IMR-90 (cell line): ENCODE data around the gene VHLL. TPM values are rescaled to one million over a fixed set of nuclear protein-coding genes. Genes with fewer than 3 reads are reported as not detected.

ENCODE experiments used
- ATAC-seq: fragments of 200-7000 bp; cut with Tn5 transposase; 2 replicates; pipeline ENCODE4 v1.9.1; 2020; ENCODE audit warnings: low read depth, mild to moderate bottlenecking, moderate library complexity
- BruUV-seq: library from RNA; stranded (reverse); fragments of 400-500 nt; replicated peaks from 2 replicates; lab custom pipeline; 2021; lab: Mats Ljungman, UMichigan
- CTCF ChIA-PET: fragments of 300-600 bp; formaldehyde crosslinking; extraction: SDS; loops from one replicate; lab custom pipeline; 2021; ENCODE audit warnings: antibody characterized with exemption; lab: Yijun Ruan, JAX
- POLR2A ChIA-PET: fragments of 300-600 bp; sonication (Branson Sonifier 250); formaldehyde crosslinking; loops from one replicate; lab custom pipeline; 2022; ENCODE audit warnings: antibody characterized with exemption; ENCODE audit not compliant: unreplicated experiment; lab: Charles Lee
- DNase-seq: peaks from one replicate; pipeline ENCODE4 v3.0.0; 2013
- H2AFZ ChIP-seq: replicated peaks from 2 replicates; pipeline ENCODE3; 2013; ENCODE audit warnings: low read length, mild to moderate bottlenecking; ENCODE audit not compliant: poor library complexity
- H2AK5ac ChIP-seq: 2 replicates; pipeline ENCODE4 v1.6.1; 2013; ENCODE audit warnings: low read depth, low read length, inconsistent platforms
- H2AK9ac ChIP-seq: replicated peaks from 2 replicates; pipeline ENCODE3; 2013; ENCODE audit warnings: mild to moderate bottlenecking, low read depth, low read length, moderate library complexity; ENCODE audit not compliant: poor library complexity
- H2BK120ac ChIP-seq: 2 replicates; pipeline ENCODE4 v1.6.1; 2013; ENCODE audit warnings: low read depth, low read length, inconsistent platforms
- H2BK15ac ChIP-seq: 3 replicates; pipeline ENCODE4 v1.6.1; 2013; ENCODE audit warnings: low read depth, low read length, inconsistent platforms
- H2BK20ac ChIP-seq: 2 replicates; pipeline ENCODE4 v1.6.1; 2013; ENCODE audit warnings: low read depth, mild to moderate bottlenecking, inconsistent platforms, low read length, moderate library complexity
- H2BK5ac ChIP-seq: 2 replicates; pipeline ENCODE4 v1.6.1; 2013; ENCODE audit warnings: mild to moderate bottlenecking, low read depth, low read length, inconsistent platforms; ENCODE audit not compliant: poor library complexity, severe bottlenecking
- H3K14ac ChIP-seq: replicated peaks from 2 replicates; pipeline ENCODE4 v1.6.1; 2013; ENCODE audit warnings: low read depth, low read length, inconsistent platforms
- H3K18ac ChIP-seq: 2 replicates; pipeline ENCODE4 v1.6.1; 2013; ENCODE audit warnings: low read depth, low read length, control low read depth
- H3K23ac ChIP-seq: 2 replicates; pipeline ENCODE4 v1.6.1; 2013; ENCODE audit warnings: low read depth, low read length, inconsistent platforms
- H3K27ac ChIP-seq: 2 replicates; pipeline ENCODE4 v1.5.1; 2013; ENCODE audit warnings: mild to moderate bottlenecking, control low read depth, low read length; ENCODE audit not compliant: insufficient read depth
- H3K27me3 ChIP-seq: 2 replicates; pipeline ENCODE4 v1.6.1; 2013; ENCODE audit warnings: low read length; ENCODE audit not compliant: control insufficient read depth, insufficient read depth
- H3K36me3 ChIP-seq: 2 replicates; pipeline ENCODE4 v1.6.1; 2013; ENCODE audit warnings: low read length, mixed read lengths; ENCODE audit not compliant: control insufficient read depth, insufficient read depth
- H3K4ac ChIP-seq: 2 replicates; pipeline ENCODE4 v1.6.1; 2013; ENCODE audit warnings: low read depth, low read length, inconsistent platforms
- H3K4me1 ChIP-seq: 2 replicates; pipeline ENCODE4 v1.6.1; 2013; ENCODE audit warnings: low read length, mixed read lengths; ENCODE audit not compliant: control insufficient read depth, insufficient read depth
- H3K4me2 ChIP-seq: 2 replicates; pipeline ENCODE4 v1.6.1; 2013; ENCODE audit warnings: low read depth, mild to moderate bottlenecking, control low read depth, low read length, moderate library complexity
- H3K4me3 ChIP-seq: 2 replicates; pipeline ENCODE4 v1.5.1; 2013; ENCODE audit warnings: low read depth, mild to moderate bottlenecking, control low read depth, low read length, moderate library complexity; ENCODE audit not compliant: insufficient read depth
- H3K56ac ChIP-seq: 2 replicates; pipeline ENCODE4 v1.6.1; 2013; ENCODE audit warnings: low read length, inconsistent platforms; ENCODE audit not compliant: insufficient read depth; ENCODE audit errors: extremely low read depth
- H3K79me1 ChIP-seq, 2 experiments: 2 replicates each; pipeline ENCODE4 v1.6.1; 2013; ENCODE audit warnings: low read length in 2 of 2, inconsistent platforms in 1 of 2, low read depth in 1 of 2
- H3K9ac ChIP-seq: 2 replicates; pipeline ENCODE4 v1.6.1; 2013; ENCODE audit warnings: low read depth, low read length, control low read depth
- H3K9me1 ChIP-seq: 2 replicates; pipeline ENCODE4 v1.6.1; 2013; ENCODE audit warnings: low read length, inconsistent platforms; ENCODE audit not compliant: insufficient read depth
- H3K9me3 ChIP-seq: 2 replicates; pipeline ENCODE4 v1.6.1; 2013; ENCODE audit warnings: low read length; ENCODE audit not compliant: control insufficient read depth, insufficient read depth
- H4K20me1 ChIP-seq: 2 replicates; pipeline ENCODE4 v1.6.1; 2013; ENCODE audit warnings: low read length, inconsistent platforms; ENCODE audit not compliant: insufficient read depth
- H4K5ac ChIP-seq: 2 replicates; pipeline ENCODE4 v1.6.1; 2013; ENCODE audit warnings: mild to moderate bottlenecking, low read depth, low read length, control low read depth
- H4K8ac ChIP-seq, 2 experiments: 2 replicates each; pipeline ENCODE4 v1.6.1; 2013; ENCODE audit warnings: low read depth in 2 of 2, low read length in 2 of 2, control low read depth in 1 of 2, inconsistent platforms in 1 of 2
- H4K91ac ChIP-seq: 2 replicates; pipeline ENCODE4 v1.6.1; 2013; ENCODE audit warnings: low read depth, low read length, inconsistent platforms; ENCODE audit not compliant: insufficient read depth
- BHLHE40 ChIP-seq: fragments of 150-350 bp; IDR thresholded peaks from 2 replicates; pipeline ENCODE4 v1.6.1; 2016; ENCODE audit warnings: mild to moderate bottlenecking, low read depth, low read length
- CEBPB ChIP-seq: IDR thresholded peaks from 2 replicates; pipeline ENCODE4 v1.6.1; 2012; ENCODE audit warnings: low read depth, low read length, improper control_type of control experiment
- CHD1 ChIP-seq: IDR thresholded peaks from 2 replicates; pipeline ENCODE4 v1.6.1; 2012; ENCODE audit warnings: low read depth, low read length, improper control_type of control experiment
- CTCF ChIP-seq: conservative IDR thresholded peaks from 2 replicates; pipeline ENCODE4 v1.5.1; 2012; ENCODE audit warnings: mild to moderate bottlenecking, low read depth, low read length, improper control_type of control experiment
- ELK1 ChIP-seq: fragments of 150-350 bp; IDR thresholded peaks from 2 replicates; pipeline ENCODE4 v1.6.1; 2016; ENCODE audit warnings: low read depth, mild to moderate bottlenecking, low read length, moderate library complexity, borderline replicate concordance
- FOS ChIP-seq: fragments of 150-350 bp; IDR thresholded peaks from 2 replicates; pipeline ENCODE4 v1.6.1; 2016; ENCODE audit warnings: low read depth, low read length
- MAFK ChIP-seq: IDR thresholded peaks from 2 replicates; pipeline ENCODE4 v1.6.1; 2012; ENCODE audit warnings: low read depth, low read length, improper control_type of control experiment
- MAZ ChIP-seq: IDR thresholded peaks from 2 replicates; pipeline ENCODE4 v1.6.1; 2012; ENCODE audit warnings: low read depth, mild to moderate bottlenecking, low read length, improper control_type of control experiment, moderate library complexity, borderline replicate concordance
- MXI1 ChIP-seq: IDR thresholded peaks from 2 replicates; pipeline ENCODE4 v1.6.1; 2012; ENCODE audit warnings: low read depth, mild to moderate bottlenecking, low read length, moderate library complexity, borderline replicate concordance
- NFE2L2 ChIP-seq: fragments of 150-350 bp; IDR thresholded peaks from 2 replicates; pipeline ENCODE4 v1.6.1; 2016; ENCODE audit warnings: low read depth, mild to moderate bottlenecking, low read length
- POLR2A ChIP-seq: IDR thresholded peaks from 2 replicates; pipeline ENCODE4 v1.6.1; 2012; ENCODE audit warnings: mild to moderate bottlenecking, low read depth, low read length
- RAD21 ChIP-seq: IDR thresholded peaks from 2 replicates; pipeline ENCODE4 v1.6.1; 2012; ENCODE audit warnings: low read length, improper control_type of control experiment
- RCOR1 ChIP-seq: IDR thresholded peaks from 2 replicates; pipeline ENCODE4 v1.6.1; 2012; ENCODE audit warnings: mild to moderate bottlenecking, low read length, improper control_type of control experiment; ENCODE audit not compliant: insufficient replicate concordance
- RFX5 ChIP-seq: IDR thresholded peaks from 2 replicates; pipeline ENCODE4 v1.8.0; 2012; ENCODE audit warnings: low read depth, mild to moderate bottlenecking, low read length, moderate library complexity
- SMC3 ChIP-seq: fragments of 150-350 bp; IDR thresholded peaks from 2 replicates; pipeline ENCODE4 v1.6.1; 2016; ENCODE audit warnings: low read depth, mild to moderate bottlenecking, antibody characterized with exemption, low read length, moderate library complexity
- USF2 ChIP-seq: fragments of 150-350 bp; IDR thresholded peaks from 2 replicates; pipeline ENCODE4 v1.6.1; 2017; ENCODE audit warnings: mild to moderate bottlenecking, antibody characterized with exemption, low read length, low read depth
- WGBS, 2 experiments: methylation state at CpG; one replicate each; pipeline versions ENCODE4 v1.1.5 to v1.1.7; 2013; ENCODE audit warnings: missing lambda C conversion rate in 2 of 2; ENCODE audit not compliant: insufficient read length in 1 of 2; ENCODE audit errors: extremely low coverage in 2 of 2; 5-methylcytosine and 5-hydroxymethylcytosine counted together
- dilution Hi-C: fragments of 300-500 bp; cut with HindIII; formaldehyde crosslinking; loops from one replicate; pipeline ENCODE4 v1.14.3; 2018; ENCODE audit warnings: low sequenced_read_pairs; ENCODE audit not compliant: unreplicated experiment
- in situ Hi-C: fragments of 300-500 bp; cut with MboI; formaldehyde crosslinking; loops from 3 replicates; pipeline ENCODE4 v1.14.3; 2019; ENCODE audit warnings: low sequenced_read_pairs, inconsistent platforms, mixed read lengths
- intact Hi-C: fragments of 100-400 bp; cut with micrococcal nuclease; formaldehyde crosslinking; loops from 2 replicates; pipeline ENCODE4 v1.10.0; 2022
- polyA plus RNA-seq, 3 experiments: library from polyadenylated mRNA; depleted of rRNA; stranded (reverse); fragments of >200 nt; gene quantifications; 2 replicates each; pipeline ENCODE4 v1.2.3, GENCODE V29; 2012; ENCODE audit warnings: low replicate concordance in 1 of 3
- total RNA-seq: library from RNA; depleted of rRNA; stranded (reverse); fragments of >200 nt; gene quantifications from 2 replicates; pipeline ENCODE4 v1.2.3, GENCODE V29; 2012

The VHLL gene
- total and polyA plus RNA-seq, 2 of the 4 experiments (the other 2 are of a cell fraction) = not detected

GRCh38 chr1:156319664-156320063 is 20.6 kb upstream of the VHLL start:
- Histone ChIP-seq H4K5ac (no peak overlapping the region), H3K9me1 (no peaks in the 10 kb centered on the region), H3K9me3 (no peaks in the 10 kb centered on the region), H3K27ac (no peak overlapping the region), H2BK15ac (no peak overlapping the region), H3K9ac (no peak overlapping the region), H4K20me1 (peaks cover 18% of the 10 kb centered on the region; the same call in 1 of the 2 replicates), H2BK5ac (no peak overlapping the region), H4K8ac (no peak overlapping the region), H2BK20ac (no peak overlapping the region), H3K27me3 (no peaks in the 10 kb centered on the region), H2BK120ac (no peak overlapping the region), H3K4ac (no peak overlapping the region), H3K4me2 (no peak overlapping the region), H4K91ac (no peak overlapping the region), H3K18ac (no peak overlapping the region), H2AK9ac (no peak overlapping the region), H2AFZ (no peak overlapping the region), H3K79me1 (peaks cover 13 to 36% of the 10 kb centered on the region in 2 experiments), H2AK5ac (no peak overlapping the region), H3K4me3 (no peak overlapping the region), H3K4me1 (peaks cover 6% of the 10 kb centered on the region), H3K36me3 (peaks cover 71% of the 10 kb centered on the region), H3K23ac (no peak overlapping the region), H3K56ac (no peak overlapping the region), H3K14ac (no peak overlapping the region)
- intact Hi-C loops = loop anchor here (1.0 to 10.0 kb wide), 3 partner anchors 52 to 225 kb away; no protein-coding TSS in a partner anchor
- ATAC-seq (0 out of 2 replicates have a peak, but pooled peaks have one; percentile 8), DNase-seq (peak; percentile 34)
- WGBS, 2 experiments = no CpG with 5 or more reads among the region's 1 CpG
- CTCF ChIA-PET = interaction anchor here (0.6 kb wide), 1 partner anchor 27 kb away, joined by 3 read pairs; no protein-coding TSS in a partner anchor
- in situ Hi-C loops = loop anchor here (5.0 kb wide), 1 partner anchor 222 kb away; no protein-coding TSS in a partner anchor
- TF ChIP-seq MXI1 (no peak), ELK1 (no peak), MAFK (no peak), CTCF (peak; percentile 63), RFX5 (no peak), NFE2L2 (no peak), RAD21 (peak; percentile 63), BHLHE40 (no peak), CHD1 (no peak), USF2 (no peak), MAZ (no peak), SMC3 (peak; percentile 37; the same call in 1 of the 2 replicates), FOS (no peak), RCOR1 (no peak), CEBPB (no peak), POLR2A (no peak)
- no TSS peak for BruUV-seq
- dilution Hi-C loops = no loop called here
- POLR2A ChIA-PET = no interaction called here
